Epithelial cell of proximal tubule (primary cell): ENCODE measurements around the gene KLHL30. TPM values are rescaled to one million over a fixed set of nuclear protein-coding genes. Genes with fewer than 3 reads are reported as not detected.

Experiments used
- DNase-seq: peaks from one replicate; pipeline ENCODE4 v3.0.0-alpha.2; 2011; ENCODE audit warnings: low read depth
- H3K4me3 ChIP-seq: 2 replicates; pipeline ENCODE4 v1.5.1; 2011; ENCODE audit warnings: low read depth, mild to moderate bottlenecking, low read length
- total RNA-seq: library from RNA; depleted of rRNA; stranded (reverse); fragments of >200 nt; gene quantifications from 2 replicates; pipeline ENCODE4 v1.2.3, GENCODE V29; 2015
- TF ChIP-seq, protein P1 (sequence below): conservative IDR thresholded peaks from 2 replicates; pipeline ENCODE4 v1.5.1; 2012; ENCODE audit warnings: low read depth, mild to moderate bottlenecking, low read length

KLHL30 gene
- total RNA-seq, 1 donor from 2014 or later: 1.7 TPM

DNA sequence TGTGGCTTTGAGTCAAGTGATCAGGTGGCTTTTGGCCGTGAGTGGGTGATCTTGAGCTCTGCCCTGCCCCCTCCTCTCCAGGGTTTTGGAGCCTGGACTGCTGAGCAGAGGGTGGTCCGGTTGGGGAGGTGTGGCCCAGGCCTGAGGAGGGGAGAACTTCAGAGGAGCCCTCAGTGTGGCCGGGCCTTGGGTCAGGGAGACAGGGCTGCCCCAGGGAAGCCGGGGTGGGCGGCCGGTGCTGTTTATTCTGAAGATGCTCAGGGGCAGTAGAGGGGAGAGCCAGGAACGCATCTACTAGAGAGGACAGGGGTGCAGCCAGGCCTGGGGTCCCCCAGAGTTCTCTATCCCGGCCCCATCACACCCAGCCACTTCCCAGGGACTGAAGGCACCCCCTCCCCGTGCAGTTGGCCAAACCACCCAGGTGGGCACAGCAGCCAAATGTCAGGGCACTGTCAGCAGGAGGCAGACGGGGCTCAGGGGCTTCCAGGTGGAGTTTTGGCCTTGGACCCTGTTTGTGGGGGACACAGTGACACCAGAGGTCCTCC is 21.3 kb downstream of the KLHL30 start:
- H3K4me3 ChIP-seq: peak overlapping the region; percentile 62
- DNase-seq: no peak
- TF ChIP-seq, protein P1, sequence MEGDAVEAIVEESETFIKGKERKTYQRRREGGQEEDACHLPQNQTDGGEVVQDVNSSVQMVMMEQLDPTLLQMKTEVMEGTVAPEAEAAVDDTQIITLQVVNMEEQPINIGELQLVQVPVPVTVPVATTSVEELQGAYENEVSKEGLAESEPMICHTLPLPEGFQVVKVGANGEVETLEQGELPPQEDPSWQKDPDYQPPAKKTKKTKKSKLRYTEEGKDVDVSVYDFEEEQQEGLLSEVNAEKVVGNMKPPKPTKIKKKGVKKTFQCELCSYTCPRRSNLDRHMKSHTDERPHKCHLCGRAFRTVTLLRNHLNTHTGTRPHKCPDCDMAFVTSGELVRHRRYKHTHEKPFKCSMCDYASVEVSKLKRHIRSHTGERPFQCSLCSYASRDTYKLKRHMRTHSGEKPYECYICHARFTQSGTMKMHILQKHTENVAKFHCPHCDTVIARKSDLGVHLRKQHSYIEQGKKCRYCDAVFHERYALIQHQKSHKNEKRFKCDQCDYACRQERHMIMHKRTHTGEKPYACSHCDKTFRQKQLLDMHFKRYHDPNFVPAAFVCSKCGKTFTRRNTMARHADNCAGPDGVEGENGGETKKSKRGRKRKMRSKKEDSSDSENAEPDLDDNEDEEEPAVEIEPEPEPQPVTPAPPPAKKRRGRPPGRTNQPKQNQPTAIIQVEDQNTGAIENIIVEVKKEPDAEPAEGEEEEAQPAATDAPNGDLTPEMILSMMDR: no peak

DNA sequence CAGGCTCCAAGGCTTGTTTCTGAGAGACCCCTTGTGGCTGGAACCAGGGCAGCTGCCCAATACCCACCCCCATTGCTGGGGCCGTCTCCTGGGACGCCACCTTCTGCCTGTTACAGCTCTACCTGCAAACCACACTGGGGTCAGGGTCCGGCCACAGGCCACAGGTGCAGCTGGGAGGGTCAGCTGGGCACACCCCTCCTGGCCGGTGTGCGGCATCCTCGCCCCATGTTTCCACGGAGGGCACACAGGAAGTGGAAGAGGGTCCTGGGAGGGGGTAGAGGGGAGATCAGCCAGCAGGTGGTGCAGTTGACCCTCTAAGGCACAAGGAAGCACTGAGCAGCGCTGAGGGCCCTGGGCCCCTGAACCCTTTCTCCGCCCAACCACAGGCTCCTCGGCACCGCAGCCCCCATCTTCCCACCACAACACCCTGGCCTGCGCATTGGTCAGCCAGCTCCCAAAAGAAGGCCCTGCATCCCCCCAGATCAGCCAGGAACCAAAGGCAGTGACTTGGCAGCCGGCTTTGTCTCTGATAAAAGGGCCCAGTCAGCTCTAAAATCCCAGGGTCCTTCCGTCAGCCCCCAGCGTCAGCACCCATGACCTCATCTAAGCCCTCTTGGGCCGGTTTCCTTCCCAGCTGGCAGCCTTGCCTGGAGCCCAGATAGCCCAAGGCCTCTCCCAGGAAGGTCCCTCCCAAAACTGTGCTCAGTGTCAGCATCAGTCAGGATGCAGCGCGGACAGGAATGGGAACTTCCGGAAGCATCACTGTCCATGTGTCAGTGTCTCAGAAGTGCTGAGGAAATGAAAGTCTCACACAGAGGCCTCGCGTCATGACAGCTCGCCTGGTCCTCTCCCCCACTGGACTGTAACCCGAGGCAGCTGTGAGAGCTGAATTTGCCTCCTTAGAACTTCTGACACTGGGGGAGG is 22.0 kb downstream of the KLHL30 start:
- TF ChIP-seq, protein P1: peak; percentile 39
- DNase-seq: no peak
- H3K4me3 ChIP-seq: peak overlapping the region; percentile 62

DNA sequence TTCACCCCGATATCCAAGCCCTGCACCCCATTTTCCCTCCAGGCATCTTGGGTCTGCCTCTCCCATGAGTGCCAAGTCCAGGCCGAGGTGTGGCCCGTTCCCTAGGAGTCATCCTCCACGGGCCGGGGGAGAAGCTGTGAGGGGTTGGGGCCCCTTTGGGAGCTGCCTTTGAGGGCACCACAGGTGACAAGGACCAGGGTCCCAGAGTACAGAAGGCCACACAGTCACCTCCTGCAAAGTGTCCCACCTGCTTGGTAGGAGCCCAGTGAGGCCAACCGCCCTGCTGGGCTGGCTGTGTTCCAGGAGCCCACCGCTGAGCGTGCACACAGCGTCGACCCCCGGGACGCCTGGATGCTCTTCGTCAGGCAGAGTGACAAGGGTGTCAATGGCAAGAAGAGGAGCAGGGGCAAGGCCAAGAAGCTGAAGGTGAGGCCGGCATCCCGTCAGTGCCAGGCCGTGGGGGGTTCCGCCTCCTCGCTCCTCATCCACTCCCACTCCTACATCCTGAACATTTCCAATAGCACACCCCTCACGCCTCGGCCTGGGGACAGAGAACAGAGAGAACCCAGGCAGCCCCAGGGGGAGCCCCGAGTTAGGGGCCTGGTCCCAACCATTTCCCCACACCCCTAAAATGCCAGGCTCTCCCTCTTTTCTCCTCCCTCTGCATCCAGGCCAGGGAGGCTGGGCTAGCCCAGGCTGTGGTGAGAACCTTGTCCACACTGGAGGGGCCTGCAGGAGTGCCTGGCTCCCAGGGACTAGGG is 23.0 kb downstream of the KLHL30 start:
- H3K4me3 ChIP-seq: no peak overlapping the region
- TF ChIP-seq, protein P1: no peak
- DNase-seq: no peak

DNA sequence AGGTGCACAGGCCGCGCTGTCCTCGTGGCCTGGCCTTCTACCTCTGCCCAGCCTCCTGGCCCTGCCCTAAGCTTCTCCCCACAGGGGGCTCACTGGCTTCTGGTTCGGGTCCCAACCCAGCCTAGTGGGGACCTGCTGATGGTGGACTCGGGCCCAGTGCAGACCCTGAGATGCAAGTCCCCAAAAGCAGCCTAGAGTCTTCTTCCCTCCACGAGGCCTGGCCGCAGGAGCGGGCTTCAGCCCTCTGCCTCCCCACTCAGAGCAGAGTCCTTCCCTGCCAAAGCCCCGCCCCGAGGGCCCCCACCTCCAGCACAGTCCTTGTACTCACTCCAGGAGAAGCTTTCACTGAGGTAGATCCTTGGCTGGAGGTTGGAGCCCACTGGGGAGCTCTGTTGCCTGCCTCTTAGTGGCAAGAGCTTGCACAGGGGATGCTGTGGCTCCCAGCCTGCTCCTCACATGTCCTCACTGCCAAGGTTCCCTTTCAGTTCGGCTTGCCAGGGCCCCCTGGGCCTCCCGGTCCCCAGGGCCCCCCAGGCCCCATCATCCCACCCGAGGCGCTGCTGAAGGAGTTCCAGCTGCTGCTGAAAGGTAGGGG is 23.9 kb downstream of the KLHL30 start:
- TF ChIP-seq, protein P1: no peak
- H3K4me3 ChIP-seq: no peak overlapping the region
- no peak for DNase-seq

DNA sequence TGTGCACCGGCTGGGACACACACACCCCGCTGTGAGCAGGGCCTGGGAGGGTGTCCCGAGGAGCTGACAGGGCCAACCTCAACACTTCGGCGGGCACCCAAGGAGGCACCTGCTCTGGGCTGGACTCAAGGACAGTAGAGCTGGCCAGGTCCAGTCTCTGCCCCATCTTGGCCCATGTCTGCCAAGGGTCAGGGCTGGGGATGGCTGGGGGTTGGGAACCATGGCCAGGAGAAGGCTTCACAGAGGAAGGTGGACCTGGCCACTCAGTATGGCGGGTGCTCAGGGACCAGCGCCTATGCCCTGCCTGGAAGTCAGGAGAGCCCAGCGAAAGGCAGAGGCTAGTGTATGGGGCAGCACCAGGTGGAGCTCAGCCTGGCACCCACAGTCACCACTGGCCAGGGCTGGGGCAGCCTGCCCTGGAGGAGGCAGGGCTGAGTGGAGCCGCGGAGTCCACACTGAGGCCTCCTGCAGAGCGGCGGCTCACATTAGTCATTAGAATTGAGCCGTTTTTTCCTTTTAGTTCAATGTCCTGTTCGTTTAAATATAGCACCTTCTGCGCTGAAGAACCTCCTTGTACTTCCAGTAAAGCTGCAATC is 24.5 kb downstream of the KLHL30 start:
- TF ChIP-seq, protein P1: no peak
- H3K4me3 ChIP-seq: peak overlapping the region; percentile 47
- no peak for DNase-seq

DNA sequence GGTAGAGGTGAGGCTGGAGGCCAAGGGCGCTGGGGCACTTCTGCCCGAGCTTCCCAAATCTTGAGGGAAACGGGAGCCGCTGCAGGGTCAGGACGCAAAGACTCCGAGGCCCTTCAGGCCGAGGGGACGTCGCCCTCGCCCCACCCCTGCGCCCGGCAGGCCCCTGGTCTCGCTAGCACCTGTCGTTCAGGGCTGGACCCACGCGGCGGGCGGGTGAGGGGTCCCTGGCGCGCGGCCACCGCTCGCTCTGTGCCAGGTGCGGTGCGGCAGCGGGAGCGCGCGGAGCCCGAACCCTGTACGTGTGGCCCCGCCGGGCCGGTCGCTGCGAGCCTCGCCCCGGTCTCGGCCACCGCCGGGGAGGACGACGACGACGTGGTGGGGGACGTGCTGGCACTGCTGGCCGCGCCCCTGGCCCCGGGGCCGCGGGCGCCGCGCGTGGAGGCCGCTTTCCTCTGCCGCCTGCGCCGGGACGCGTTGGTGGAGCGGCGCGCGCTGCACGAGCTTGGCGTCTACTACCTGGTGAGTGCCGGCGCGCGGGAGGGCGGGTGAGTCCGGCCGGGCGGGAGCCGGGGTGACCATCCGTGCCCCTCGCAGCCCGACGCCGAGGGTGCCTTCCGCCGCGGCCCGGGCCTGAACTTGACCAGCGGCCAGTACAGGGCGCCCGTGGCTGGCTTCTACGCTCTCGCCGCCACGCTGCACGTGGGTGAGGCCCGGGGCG is 25.2 kb downstream of the KLHL30 start:
- TF ChIP-seq, protein P1: no peak
- no peak for DNase-seq
- peak overlapping the region; percentile 47 for H3K4me3 ChIP-seq
